ENCODE measurements around the gene ITPK1.

GRCh38 chr14:92916201-92916600 lies 199.5 kb downstream of the ITPK1 start:
- TF ChIP-seq CTCF (conservative IDR thresholded peaks at IDR 0.05; ENCODE audit: low read depth, low read length), result no peak
- TF ChIP-seq EZH2phosphoT487 (IDR thresholded peaks at IDR 0.05; ENCODE audit: borderline replicate concordance, low read length), result no peak

Data from PC-3 (cell line).